Psoas muscle (tissue), 8 donors: ENCODE results near the gene ACAP3. TPM values are rescaled to one million over a fixed set of nuclear protein-coding genes. Genes with fewer than 3 reads are reported as not detected.

ENCODE experiments used
- ATAC-seq, 4 donors: fragments of 200-7000 bp; cut with Tn5 transposase; one replicate each; pipeline ENCODE4 v1.9.1; 2020; ENCODE audit warnings: moderate library complexity in 3 of 4, mild to moderate bottlenecking in 2 of 4
- DNase-seq, 2 donors: peaks; one replicate each; pipeline ENCODE4 v3.0.0-alpha.2; 2020
- H3K27ac ChIP-seq: fragments of 200-600 bp; one replicate; pipeline ENCODE4 v1.8.0; 2022
- H3K27me3 ChIP-seq, 3 donors: fragments of 200-600 bp in 1 of 3; one replicate each; pipeline versions ENCODE4 v1.6.1 to v1.8.0; 2013 to 2022; ENCODE audit warnings: low read length in 2 of 3, mild to moderate bottlenecking in 2 of 3, moderate library complexity in 1 of 3; ENCODE audit not compliant: insufficient read depth in 3 of 3
- H3K36me3 ChIP-seq, 2 donors: fragments of 200-600 bp in 1 of 2; one replicate each; pipeline versions ENCODE4 v1.6.1 to v1.8.0; 2013 to 2022; ENCODE audit warnings: low read depth in 1 of 2, mild to moderate bottlenecking in 1 of 2, moderate library complexity in 1 of 2; ENCODE audit not compliant: insufficient read depth in 1 of 2
- H3K4me1 ChIP-seq: fragments of 200-600 bp; one replicate; pipeline ENCODE4 v1.8.0; 2022
- H3K4me3 ChIP-seq: fragments of 200-600 bp; one replicate; pipeline ENCODE4 v1.8.0; 2022; ENCODE audit warnings: mild to moderate bottlenecking
- H3K9me3 ChIP-seq: fragments of 200-600 bp; one replicate; pipeline ENCODE4 v1.8.0; 2022
- WGBS, 3 donors: extraction: QIAGEN DNeasy Blood & Tissue Kit; methylation state at CpG; one replicate each; pipeline versions ENCODE4 v1.1.6 to v1.1.7; 2013; 5-methylcytosine and 5-hydroxymethylcytosine counted together
- intact Hi-C, 2 donors: fragments of 100-400 bp; cut with DNase I; formaldehyde crosslinking; loops; one replicate each; pipeline versions ENCODE4 v1.11.0 to v1.14.2; 2022
- polyA plus RNA-seq, 3 donors: library from polyadenylated mRNA; stranded (reverse); fragments of 200-250 nt; gene quantifications; one replicate each; pipeline ENCODE4 v1.2.3, GENCODE V29; 2013
- total RNA-seq, 4 donors: library from RNA; stranded (reverse); fragmentation: NEBNext Ultra II Directional in 2 of 4; extraction: Animal tissue kit (Norgen Biotek cat#: 25700) in 2 of 4; gene quantifications; one replicate each; pipeline versions ENCODE4 v1.2.1 to v1.2.4, GENCODE V29; 2021 to 2023
- TF ChIP-seq, protein P1 (sequence below): fragments of 200-600 bp; IDR thresholded peaks from one replicate; pipeline ENCODE4 v1.8.0; 2022; ENCODE audit warnings: antibody characterized with exemption
- donor health status: healthy with polysubstance abuse.
- donor health status: DM: no; HTN: no; CAD: no; lungs with moderate emphysema.
- donor health status: Bipolar disorder and iron deficiency.
- donor health status: healthy.
- donor health status: DM: yes; HTN: yes; CAD: no.
- donor health status: DM: no; HTN: no; CAD: no.
- donor health status: DM: no; HTN: no; CAD: no.
- donor health status: DM: yes; HTN: yes; CAD: no.

ACAP3 gene
- total and polyA plus RNA-seq, 7 donors = 14.7 to 32.0 (median 23.7) TPM

- no peak for ATAC-seq
- intact Hi-C loops = no loop called here
- 78 to 91% (median 90%) methylated on average over 22 to 23 of the region's 23 CpGs for WGBS, 3 donors
- Histone ChIP-seq H3K9me3 (no peaks in the 10 kb centered on the region), H3K36me3 (no peaks in the 10 kb centered on the region), H3K27me3 (peaks cover 0 to 36% (median 25%) of the 10 kb centered on the region in 3 donors), H3K4me1 (no peaks in the 10 kb centered on the region), H3K4me3 (no peak overlapping the region), H3K27ac (no peak overlapping the region)
- no peak for DNase-seq
- TF ChIP-seq, protein P1, sequence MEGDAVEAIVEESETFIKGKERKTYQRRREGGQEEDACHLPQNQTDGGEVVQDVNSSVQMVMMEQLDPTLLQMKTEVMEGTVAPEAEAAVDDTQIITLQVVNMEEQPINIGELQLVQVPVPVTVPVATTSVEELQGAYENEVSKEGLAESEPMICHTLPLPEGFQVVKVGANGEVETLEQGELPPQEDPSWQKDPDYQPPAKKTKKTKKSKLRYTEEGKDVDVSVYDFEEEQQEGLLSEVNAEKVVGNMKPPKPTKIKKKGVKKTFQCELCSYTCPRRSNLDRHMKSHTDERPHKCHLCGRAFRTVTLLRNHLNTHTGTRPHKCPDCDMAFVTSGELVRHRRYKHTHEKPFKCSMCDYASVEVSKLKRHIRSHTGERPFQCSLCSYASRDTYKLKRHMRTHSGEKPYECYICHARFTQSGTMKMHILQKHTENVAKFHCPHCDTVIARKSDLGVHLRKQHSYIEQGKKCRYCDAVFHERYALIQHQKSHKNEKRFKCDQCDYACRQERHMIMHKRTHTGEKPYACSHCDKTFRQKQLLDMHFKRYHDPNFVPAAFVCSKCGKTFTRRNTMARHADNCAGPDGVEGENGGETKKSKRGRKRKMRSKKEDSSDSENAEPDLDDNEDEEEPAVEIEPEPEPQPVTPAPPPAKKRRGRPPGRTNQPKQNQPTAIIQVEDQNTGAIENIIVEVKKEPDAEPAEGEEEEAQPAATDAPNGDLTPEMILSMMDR = no peak
Observed at GRCh38 chr1:1243266-1243660, 64.5 kb downstream of the ACAP3 start.

DNA sequence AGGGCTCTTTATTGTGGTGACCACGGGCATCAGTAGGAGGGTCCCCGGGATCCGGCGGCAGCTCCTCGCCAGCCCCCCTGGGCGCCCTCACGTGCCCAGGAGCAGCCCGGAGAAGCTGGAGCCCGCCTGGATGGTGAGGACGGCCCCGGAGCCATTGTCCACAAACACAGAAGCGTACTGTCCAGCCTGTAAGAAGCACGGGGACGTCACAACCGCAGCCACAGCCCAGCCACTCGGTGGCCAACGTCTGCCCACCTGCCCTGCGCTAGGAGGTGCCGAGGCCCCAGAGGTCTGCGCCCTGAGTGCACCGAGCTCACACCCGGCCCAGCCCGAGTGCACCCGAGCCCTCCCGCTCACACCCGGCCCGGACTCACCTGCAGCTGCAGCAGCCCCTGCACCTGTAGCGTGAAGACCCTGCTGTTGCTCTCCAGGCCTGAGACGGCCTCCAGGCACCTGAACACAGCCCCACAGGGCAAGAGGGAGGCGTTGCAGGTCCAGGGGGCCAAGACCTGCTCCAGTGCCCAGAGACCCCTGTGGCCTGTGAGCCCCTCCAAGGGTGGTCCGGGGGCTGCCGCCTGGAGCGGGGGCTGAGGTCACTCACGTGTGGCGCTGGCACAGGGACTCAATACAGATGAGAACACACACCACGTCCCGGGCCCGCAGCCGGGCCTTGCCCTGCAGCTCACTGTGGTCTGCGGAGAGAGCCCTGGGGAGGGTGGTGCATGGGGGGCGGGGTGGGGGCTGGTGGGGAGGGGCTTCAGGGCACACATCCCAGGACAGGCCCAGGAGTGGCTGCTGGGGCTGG is 65.1 kb downstream of the ACAP3 start:
- 81 to 90% (median 84%) methylated on average over 37 to 41 of the region's 41 CpGs for WGBS, 3 donors
- no peak for DNase-seq
- TF ChIP-seq, protein P1 = no peak
- Histone ChIP-seq H3K4me1 (no peaks in the 10 kb centered on the region), H3K4me3 (no peak overlapping the region), H3K27me3 (peaks cover 0 to 36% (median 30%) of the 10 kb centered on the region in 3 donors), H3K9me3 (no peaks in the 10 kb centered on the region), H3K36me3 (no peaks in the 10 kb centered on the region), H3K27ac (no peak overlapping the region)
- intact Hi-C loops = no loop called here
- ATAC-seq = no peak

Other genes with a start within 250 kb of the ACAP3 start
- not detected for gene RNF223, start 233.6 kb downstream of the ACAP3 start, total RNA-seq
- gene RNF223, start 233.6 kb downstream of the ACAP3 start, polyA plus RNA-seq = not detected
- gene C1orf159, start 191.8 kb downstream of the ACAP3 start, total RNA-seq = 1 to 10 TPM; 1.5 to 3.5 (median 2.6) TPM
- 1 to 10 TPM; 4.1 to 6.7 (median 4.3) TPM for gene C1orf159, start 191.8 kb downstream of the ACAP3 start, polyA plus RNA-seq
- gene TTLL10, start 134.1 kb downstream of the ACAP3 start, total RNA-seq = under 1 TPM in 1 of 4 donors, not detected in 3; 0.27 TPM
- under 1 TPM; 0.03 to 0.10 (median 0.10) TPM for gene TTLL10, start 134.1 kb downstream of the ACAP3 start, polyA plus RNA-seq
- under 1 TPM in 1 of 4 donors, not detected in 3; 0.27 TPM for gene TNFRSF18, start 101.3 kb downstream of the ACAP3 start, total RNA-seq
- gene TNFRSF18, start 101.3 kb downstream of the ACAP3 start, polyA plus RNA-seq = under 1 TPM; 0.04 to 0.76 (median 0.13) TPM
- gene TNFRSF4, start 93.8 kb downstream of the ACAP3 start, total RNA-seq = 1 to 10 TPM; 1.4 to 4.6 (median 3.7) TPM
- 1 to 10 TPM; 1.7 to 3.8 (median 2.6) TPM for gene TNFRSF4, start 93.8 kb downstream of the ACAP3 start, polyA plus RNA-seq
- gene SDF4, start 75.9 kb downstream of the ACAP3 start, total RNA-seq = 100 to 1,000 TPM in 1 of 4 donors, 10 to 100 TPM in 3; 70.6 to 109 (median 82.5) TPM
- 100 to 1,000 TPM in 2 of 3 donors, 10 to 100 TPM in 1; 67.5 to 129 (median 108) TPM for gene SDF4, start 75.9 kb downstream of the ACAP3 start, polyA plus RNA-seq
- gene B3GALT6, start 75.7 kb downstream of the ACAP3 start, total RNA-seq = 10 to 100 TPM in 3 of 4 donors, 1 to 10 TPM in 1; 8.9 to 13.7 (median 11.1) TPM
- 10 to 100 TPM in 2 of 3 donors, 1 to 10 TPM in 1; 7.7 to 30.3 (median 15.6) TPM for gene B3GALT6, start 75.7 kb downstream of the ACAP3 start, polyA plus RNA-seq
- 1 to 10 TPM in 2 of 4 donors, under 1 TPM in 2; 0.75 to 1.4 (median 1.0) TPM for gene C1QTNF12, start 61.2 kb downstream of the ACAP3 start, total RNA-seq
- under 1 TPM; 0.13 to 0.98 (median 0.36) TPM for gene C1QTNF12, start 61.2 kb downstream of the ACAP3 start, polyA plus RNA-seq
- 10 to 100 TPM; 36.8 to 48.1 (median 42.4) TPM for gene UBE2J2, start 34.1 kb downstream of the ACAP3 start, total RNA-seq
- 10 to 100 TPM; 44.9 to 80.9 (median 62.3) TPM for gene UBE2J2, start 34.1 kb downstream of the ACAP3 start, polyA plus RNA-seq
- 1 to 10 TPM; 1.4 to 3.5 (median 1.4) TPM for gene SCNN1D, start 27.5 kb downstream of the ACAP3 start, total RNA-seq
- 1 to 10 TPM in 2 of 3 donors, under 1 TPM in 1; 0.48 to 2.0 (median 1.6) TPM for gene SCNN1D, start 27.5 kb downstream of the ACAP3 start, polyA plus RNA-seq
- gene PUSL1, start 667 bp upstream of the ACAP3 start, total RNA-seq = 1 to 10 TPM; 3.7 to 7.3 (median 5.8) TPM
- gene PUSL1, start 667 bp upstream of the ACAP3 start, polyA plus RNA-seq = 1 to 10 TPM; 7.9 to 9.1 (median 9.0) TPM
- gene INTS11, start 16.7 kb upstream of the ACAP3 start, total RNA-seq = 10 to 100 TPM; 55.6 to 80.8 (median 64.0) TPM
- gene INTS11, start 16.7 kb upstream of the ACAP3 start, polyA plus RNA-seq = 10 to 100 TPM; 71.2 to 72.7 (median 71.8) TPM
- gene CPTP, start 16.9 kb upstream of the ACAP3 start, total RNA-seq = 10 to 100 TPM; 18.2 to 39.5 (median 23.8) TPM
- gene CPTP, start 16.9 kb upstream of the ACAP3 start, polyA plus RNA-seq = 10 to 100 TPM; 31.3 to 38.1 (median 33.4) TPM
- under 1 TPM in 3 of 4 donors, not detected in 1; 0.06 to 0.10 (median 0.06) TPM for gene TAS1R3, start 23.4 kb upstream of the ACAP3 start, total RNA-seq
- gene TAS1R3, start 23.4 kb upstream of the ACAP3 start, polyA plus RNA-seq = under 1 TPM; 0.08 to 0.25 (median 0.18) TPM
- gene DVL1, start 41.5 kb upstream of the ACAP3 start, total RNA-seq = 100 to 1,000 TPM; 162 to 215 (median 210) TPM
- gene DVL1, start 41.5 kb upstream of the ACAP3 start, polyA plus RNA-seq = 100 to 1,000 TPM; 183 to 209 (median 206) TPM
- gene MXRA8, start 50.6 kb upstream of the ACAP3 start, total RNA-seq = 10 to 100 TPM in 3 of 4 donors, 1 to 10 TPM in 1; 7.2 to 24.3 (median 13.5) TPM
- 10 to 100 TPM in 2 of 3 donors, 1 to 10 TPM in 1; 9.8 to 16.9 (median 10.1) TPM for gene MXRA8, start 50.6 kb upstream of the ACAP3 start, polyA plus RNA-seq
- 100 to 1,000 TPM; 180 to 194 (median 183) TPM for gene AURKAIP1, start 67.3 kb upstream of the ACAP3 start, total RNA-seq
- 100 to 1,000 TPM; 306 to 534 (median 341) TPM for gene AURKAIP1, start 67.3 kb upstream of the ACAP3 start, polyA plus RNA-seq
- 10 to 100 TPM; 40.2 to 71.8 (median 46.1) TPM for gene CCNL2, start 91.4 kb upstream of the ACAP3 start, total RNA-seq
- gene CCNL2, start 91.4 kb upstream of the ACAP3 start, polyA plus RNA-seq = 10 to 100 TPM; 50.1 to 59.3 (median 54.7) TPM
- 100 to 1,000 TPM; 114 to 159 (median 143) TPM for gene MRPL20, start 99.4 kb upstream of the ACAP3 start, total RNA-seq
- gene MRPL20, start 99.4 kb upstream of the ACAP3 start, polyA plus RNA-seq = 100 to 1,000 TPM; 211 to 308 (median 255) TPM
- gene ANKRD65, start 113.3 kb upstream of the ACAP3 start, total RNA-seq = 1 to 10 TPM in 3 of 4 donors, under 1 TPM in 1; 0.77 to 5.4 (median 3.0) TPM
- gene ANKRD65, start 113.3 kb upstream of the ACAP3 start, polyA plus RNA-seq = 1 to 10 TPM; 1.1 to 2.9 (median 1.6) TPM
- gene VWA1, start 127.8 kb upstream of the ACAP3 start, total RNA-seq = 10 to 100 TPM in 3 of 4 donors, 1 to 10 TPM in 1; 4.5 to 25.3 (median 13.8) TPM
- gene VWA1, start 127.8 kb upstream of the ACAP3 start, polyA plus RNA-seq = 1 to 10 TPM; 1.4 to 7.8 (median 4.1) TPM
- gene ATAD3C, start 141.8 kb upstream of the ACAP3 start, total RNA-seq = under 1 TPM; 0.47 to 0.99 (median 0.61) TPM
- gene ATAD3C, start 141.8 kb upstream of the ACAP3 start, polyA plus RNA-seq = under 1 TPM; 0.12 to 0.61 (median 0.13) TPM
- gene ATAD3B, start 163.8 kb upstream of the ACAP3 start, total RNA-seq = 10 to 100 TPM in 1 of 4 donors, 1 to 10 TPM in 3; 4.6 to 11.8 (median 9.0) TPM
- 10 to 100 TPM in 2 of 3 donors, 1 to 10 TPM in 1; 9.6 to 19.4 (median 12.3) TPM for gene ATAD3B, start 163.8 kb upstream of the ACAP3 start, polyA plus RNA-seq
- gene ATAD3A, start 204.2 kb upstream of the ACAP3 start, total RNA-seq = 10 to 100 TPM; 20.6 to 33.5 (median 24.1) TPM
- 10 to 100 TPM; 35.6 to 48.6 (median 41.4) TPM for gene ATAD3A, start 204.2 kb upstream of the ACAP3 start, polyA plus RNA-seq
- gene TMEM240, start 232.7 kb upstream of the ACAP3 start, total RNA-seq = 1 to 10 TPM in 3 of 4 donors, under 1 TPM in 1; 0.88 to 1.4 (median 1.2) TPM
- 1 to 10 TPM in 1 of 3 donors, under 1 TPM in 2; 0.55 to 1.8 (median 0.98) TPM for gene TMEM240, start 232.7 kb upstream of the ACAP3 start, polyA plus RNA-seq